ENCODE measurements around the gene LMF1.

- TF ChIP-seq CTCF (IDR thresholded peaks at IDR 0.05) (no peak), POLR2A (IDR thresholded peaks at IDR 0.05) (no peak)
These were observed 114.7 kb downstream of the LMF1 start for GRCh38 chr16:856101-856500.
